HG02938 (cell line): ENCODE results near the gene PCNX1.
"Not testable (repeated sequence)": the region's sequence is repeated elsewhere in the genome, so short reads cannot be mapped to it uniquely, and the experiment has no call there.

Source experiments
- ATAC-seq: cut with Tn5 transposase; IDR thresholded peaks from one replicate; pipeline ENCODE4 v1.9.1; 2021; ENCODE audit warnings: mild to moderate bottlenecking, moderate library complexity; ENCODE audit not compliant: unreplicated experiment

Gene PCNX1

GRCh38 chr14:71006200-71006563, 98.9 kb downstream of the PCNX1 start:
- no peak for ATAC-seq

- ATAC-seq = no peak
Observed at GRCh38 chr14:71011479-71011878, 104.2 kb downstream of the PCNX1 start.

- no peak for ATAC-seq
Observed at GRCh38 chr14:71012888-71013287, 105.6 kb downstream of the PCNX1 start.

- no peak for ATAC-seq
Observed at GRCh38 chr14:71013551-71014192, 106.4 kb downstream of the PCNX1 start.

DNA sequence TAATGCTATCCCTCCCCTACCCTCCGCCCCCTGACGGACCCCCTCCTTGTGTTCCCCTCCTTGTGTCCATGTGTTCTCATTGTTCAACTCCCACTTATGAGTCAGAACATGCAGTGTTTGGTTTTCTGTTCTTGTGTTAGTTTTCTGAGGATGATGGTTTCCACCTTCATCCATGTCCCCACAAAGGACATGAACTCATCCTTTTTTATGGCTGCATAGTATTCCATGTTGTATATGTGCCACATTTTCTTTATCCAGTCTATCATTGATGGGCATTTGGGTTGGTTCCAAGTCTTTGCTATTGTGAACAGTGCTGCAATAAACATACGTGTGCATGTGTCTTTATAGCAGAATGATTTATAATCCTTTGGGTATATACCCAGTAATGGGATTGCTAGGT, 112.7 kb downstream of the PCNX1 start:
- ATAC-seq = not testable (repeated sequence)

- ATAC-seq = no peak
Observed at GRCh38 chr14:71021347-71022011, 114.2 kb downstream of the PCNX1 start.

- ATAC-seq = no peak
Observed at GRCh38 chr14:71022012-71022869, 115.0 kb downstream of the PCNX1 start.

GRCh38 chr14:71022939-71023338, 115.7 kb downstream of the PCNX1 start:
- no peak for ATAC-seq

GRCh38 chr14:71029236-71029781, 122.0 kb downstream of the PCNX1 start:
- no peak for ATAC-seq

- ATAC-seq = no peak
Observed at GRCh38 chr14:71031000-71031399, 123.7 kb downstream of the PCNX1 start.

DNA sequence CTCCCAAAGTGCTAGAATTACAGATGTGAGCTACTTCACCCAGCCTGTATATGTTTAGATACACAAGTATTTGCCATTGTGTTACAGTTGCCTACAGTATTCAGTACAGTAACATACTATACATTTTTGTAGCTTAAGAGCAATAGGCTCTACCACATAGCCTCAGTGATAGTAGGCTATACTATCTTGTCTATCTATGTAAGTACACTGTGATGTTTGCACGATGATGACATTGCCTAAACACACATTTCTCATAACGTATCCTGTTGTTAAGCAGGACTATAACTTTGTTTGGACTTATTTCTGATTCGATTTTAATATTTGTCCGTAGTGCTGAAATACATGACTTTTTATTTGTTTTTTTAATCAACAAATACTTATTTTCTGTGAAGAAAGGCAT, 129.2 kb downstream of the PCNX1 start:
- no peak for ATAC-seq

DNA sequence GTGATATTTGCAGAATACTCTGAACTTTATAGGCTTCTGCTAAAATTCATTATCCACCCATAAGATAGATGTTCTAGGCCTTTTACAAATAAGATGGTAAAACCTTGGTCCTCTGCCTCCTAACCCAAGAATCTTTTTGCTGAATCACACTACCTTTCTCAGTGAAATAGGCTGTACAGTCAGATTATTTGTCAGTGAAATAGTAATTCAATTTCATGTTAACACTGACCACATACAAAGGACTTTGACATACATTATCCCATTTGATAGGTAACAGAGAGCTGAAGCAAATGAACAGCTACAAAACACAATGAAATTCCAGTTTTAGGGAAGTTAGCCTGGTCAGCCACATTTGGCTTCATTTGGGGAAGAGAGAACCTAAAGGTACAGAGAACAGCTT, 141.1 kb downstream of the PCNX1 start:
- no peak for ATAC-seq

GRCh38 chr14:71049435-71050133, 142.3 kb downstream of the PCNX1 start:
- ATAC-seq = no peak

GRCh38 chr14:71050227-71050823, 143.1 kb downstream of the PCNX1 start:
- ATAC-seq = no peak

GRCh38 chr14:71054706-71055105, 147.4 kb downstream of the PCNX1 start:
- ATAC-seq = no peak

DNA sequence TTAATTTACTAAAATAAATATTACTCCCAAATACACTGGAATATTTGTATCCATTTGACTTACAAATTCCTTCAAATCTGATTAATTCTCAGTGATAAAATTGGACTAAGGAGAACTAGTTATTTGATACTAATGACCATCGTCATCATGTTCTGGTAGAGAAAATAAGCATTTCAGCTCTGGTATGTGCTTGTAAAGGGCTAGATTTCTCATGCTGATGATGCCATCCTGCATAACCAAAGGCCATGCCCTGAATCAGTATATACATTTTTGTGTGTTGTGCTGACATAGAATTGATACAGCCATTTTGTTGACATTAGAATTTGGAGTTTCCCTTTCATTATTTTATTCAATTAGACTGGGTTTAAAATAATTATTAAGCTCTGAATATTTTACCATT, 148.9 kb downstream of the PCNX1 start:
- ATAC-seq = no peak

- no peak for ATAC-seq
Observed at GRCh38 chr14:71060274-71060673, 153.0 kb downstream of the PCNX1 start.

GRCh38 chr14:71060825-71061455, 153.7 kb downstream of the PCNX1 start:
- ATAC-seq = no peak

DNA sequence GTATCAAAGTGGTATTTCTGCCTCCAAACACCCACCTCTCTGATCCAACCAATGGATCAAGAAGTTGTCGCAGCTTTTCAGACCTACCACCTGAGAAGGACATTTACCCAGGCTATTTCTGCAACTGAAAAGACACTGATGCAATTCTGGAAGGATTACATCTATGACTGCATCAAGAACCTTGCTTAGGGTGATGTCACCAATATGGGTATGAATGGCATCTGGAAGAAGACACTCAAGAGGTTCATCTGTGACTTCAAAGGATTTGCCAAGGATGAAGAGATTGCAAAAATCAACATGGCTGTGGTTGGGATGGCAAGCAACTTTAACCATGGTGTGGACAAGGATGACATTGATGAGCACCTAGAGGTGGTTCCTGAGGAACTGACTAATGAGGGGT, 154.2 kb downstream of the PCNX1 start:
- no peak for ATAC-seq
